ENCODE measurements around the gene CSNK1G1.

Gene CSNK1G1

GRCh38 chr15:64157599-64158125 lies 198.3 kb downstream of the CSNK1G1 start:
- H3K27ac ChIP-seq: no peak overlapping the region
- H3K4me1 ChIP-seq: no peaks in the 10 kb centered on the region
- no peak overlapping the region for H2AFZ ChIP-seq
- no peaks in the 10 kb centered on the region for H3K9me3 ChIP-seq (ENCODE audit: control insufficient read depth, low read length)
- no peak for TF ChIP-seq CTCF (IDR thresholded peaks at IDR 0.05)
- H3K9ac ChIP-seq: no peak overlapping the region
- no peaks in the 10 kb centered on the region for H3K27me3 ChIP-seq (ENCODE audit: control insufficient read depth, insufficient read depth, low read length)
- no peak overlapping the region for H3K4me2 ChIP-seq (ENCODE audit: low read length)
- H3K36me3 ChIP-seq (ENCODE audit: control insufficient read depth, insufficient read depth, low read length): no peaks in the 10 kb centered on the region
- no peaks in the 10 kb centered on the region for H3K79me2 ChIP-seq
- H3K4me3 ChIP-seq (ENCODE audit: low read depth, low read length): no peak overlapping the region

GRCh38 chr15:64156652-64157331 lies 199.2 kb downstream of the CSNK1G1 start:
- Histone ChIP-seq H3K27ac (no peak overlapping the region), H3K36me3 (ENCODE audit: control insufficient read depth, insufficient read depth, low read length) (no peaks in the 10 kb centered on the region), H2AFZ (no peak overlapping the region), H3K4me2 (ENCODE audit: low read length) (no peak overlapping the region), H3K79me2 (no peaks in the 10 kb centered on the region), H3K4me3 (ENCODE audit: low read depth, low read length) (no peak overlapping the region), H3K9me3 (ENCODE audit: control insufficient read depth, low read length) (no peaks in the 10 kb centered on the region), H3K4me1 (no peaks in the 10 kb centered on the region), H3K9ac (no peak overlapping the region), H3K27me3 (ENCODE audit: control insufficient read depth, insufficient read depth, low read length) (peaks cover 3% of the 10 kb centered on the region)
- no peak for TF ChIP-seq CTCF (IDR thresholded peaks at IDR 0.05)

- no peak overlapping the region for H2AFZ ChIP-seq
- H3K9me3 ChIP-seq (ENCODE audit: control insufficient read depth, low read length): no peaks in the 10 kb centered on the region
- no peak overlapping the region for H3K4me3 ChIP-seq (ENCODE audit: low read depth, low read length)
- no peak overlapping the region for H3K27ac ChIP-seq
- no peaks in the 10 kb centered on the region for H3K79me2 ChIP-seq
- no peaks in the 10 kb centered on the region for H3K36me3 ChIP-seq (ENCODE audit: control insufficient read depth, insufficient read depth, low read length)
- no peak overlapping the region for H3K9ac ChIP-seq
- no peak for TF ChIP-seq CTCF (IDR thresholded peaks at IDR 0.05)
- peaks cover 3% of the 10 kb centered on the region for H3K27me3 ChIP-seq (ENCODE audit: control insufficient read depth, insufficient read depth, low read length)
- no peak overlapping the region for H3K4me2 ChIP-seq (ENCODE audit: low read length)
- no peaks in the 10 kb centered on the region for H3K4me1 ChIP-seq
Observed at GRCh38 chr15:64155802-64156651, 199.9 kb downstream of the CSNK1G1 start.

- no peaks in the 10 kb centered on the region for H3K36me3 ChIP-seq (ENCODE audit: control insufficient read depth, insufficient read depth, low read length)
- no peaks in the 10 kb centered on the region for H3K9me3 ChIP-seq (ENCODE audit: control insufficient read depth, low read length)
- no peak overlapping the region for H3K4me3 ChIP-seq (ENCODE audit: low read depth, low read length)
- peaks cover 3% of the 10 kb centered on the region for H3K27me3 ChIP-seq (ENCODE audit: control insufficient read depth, insufficient read depth, low read length)
- no peak overlapping the region for H3K4me2 ChIP-seq (ENCODE audit: low read length)
- H3K27ac ChIP-seq: no peak overlapping the region
- TF ChIP-seq CTCF (IDR thresholded peaks at IDR 0.05): peak; percentile 86
- H3K4me1 ChIP-seq: no peaks in the 10 kb centered on the region
- no peak overlapping the region for H3K9ac ChIP-seq
- H2AFZ ChIP-seq: no peak overlapping the region
- H3K79me2 ChIP-seq: no peaks in the 10 kb centered on the region
Observed at GRCh38 chr15:64153480-64154367, 202.2 kb downstream of the CSNK1G1 start.
